Measurements from ENCODE around the gene TBC1D22A.
"Not testable (repeated sequence)": the region's sequence is repeated elsewhere in the genome, so short reads cannot be mapped to it uniquely, and the experiment has no call there.

TBC1D22A gene

GRCh38 chr22:47163856-47164513 lies 401.5 kb downstream of the TBC1D22A start:
- no peak for DNase-seq (ENCODE audit: low read depth)

GRCh38 chr22:47164514-47165337 lies 402.3 kb downstream of the TBC1D22A start:
- no peak for TF ChIP-seq CTCF (IDR thresholded peaks at IDR 0.05; ENCODE audit: insufficient read depth, low read depth, low read length, missing control alignments)
- no peak overlapping the region for H3K4me3 ChIP-seq (ENCODE audit: low read length)
- DNase-seq (ENCODE audit: low read depth), result no peak

More at GRCh38 chr22:47163856-47164513, 401.5 kb downstream of the TBC1D22A start:
- no peak overlapping the region for H3K4me3 ChIP-seq (ENCODE audit: low read length)
- no peak for TF ChIP-seq CTCF (IDR thresholded peaks at IDR 0.05; ENCODE audit: insufficient read depth, low read depth, low read length, missing control alignments)

DNA sequence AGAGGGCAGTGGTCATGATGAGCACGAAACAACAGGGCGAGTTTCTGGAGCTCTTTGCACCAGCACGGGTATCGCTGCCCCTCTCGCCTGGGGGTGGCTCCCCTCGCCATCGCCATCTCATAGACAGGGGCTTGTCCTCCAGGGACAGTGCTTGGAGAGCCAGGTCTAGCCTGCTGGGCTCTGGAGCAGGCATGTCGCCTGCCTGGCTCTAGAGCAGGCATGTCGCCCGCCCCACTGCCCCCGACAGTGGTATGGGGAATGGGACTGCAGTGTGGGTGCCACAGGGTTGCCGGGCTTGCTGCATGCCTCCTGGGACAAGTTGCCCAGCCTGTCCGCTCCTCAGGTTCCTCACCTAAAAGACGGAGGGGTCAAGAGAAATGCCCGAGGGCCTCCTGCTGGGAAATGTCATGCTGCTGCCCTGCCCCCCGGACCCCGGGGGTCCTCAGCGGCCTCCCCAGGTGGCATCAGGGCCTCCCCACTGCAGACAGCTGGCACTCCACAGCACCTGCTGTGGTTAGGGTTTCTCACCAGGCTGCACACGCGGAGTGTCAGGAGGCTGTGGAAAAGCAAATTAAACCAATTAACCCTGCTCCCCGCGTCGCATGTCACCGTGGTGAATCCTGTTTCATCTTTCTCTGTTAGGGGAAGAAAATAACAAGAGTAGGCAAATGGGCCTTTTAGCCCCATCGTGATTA lies 403.0 kb downstream of the TBC1D22A start:
- no peak overlapping the region for H3K4me3 ChIP-seq (ENCODE audit: low read length)
- no peak for DNase-seq (ENCODE audit: low read depth)
- TF ChIP-seq CTCF (IDR thresholded peaks at IDR 0.05; ENCODE audit: insufficient read depth, low read depth, low read length, missing control alignments), result no peak

GRCh38 chr22:47166033-47166404 lies 403.6 kb downstream of the TBC1D22A start:
- TF ChIP-seq CTCF (IDR thresholded peaks at IDR 0.05; ENCODE audit: insufficient read depth, low read depth, low read length, missing control alignments), result no peak
- DNase-seq (ENCODE audit: low read depth), result no peak
- no peak overlapping the region for H3K4me3 ChIP-seq (ENCODE audit: low read length)

GRCh38 chr22:47166446-47167016 lies 404.1 kb downstream of the TBC1D22A start:
- no peak for TF ChIP-seq CTCF (IDR thresholded peaks at IDR 0.05; ENCODE audit: insufficient read depth, low read depth, low read length, missing control alignments)
- no peak overlapping the region for H3K4me3 ChIP-seq (ENCODE audit: low read length)
- DNase-seq (ENCODE audit: low read depth), result no peak

GRCh38 chr22:47167056-47167455 lies 404.6 kb downstream of the TBC1D22A start:
- no peak for TF ChIP-seq CTCF (IDR thresholded peaks at IDR 0.05; ENCODE audit: insufficient read depth, low read depth, low read length, missing control alignments)
- H3K4me3 ChIP-seq (ENCODE audit: low read length), result no peak overlapping the region
- no peak for DNase-seq (ENCODE audit: low read depth)

DNA sequence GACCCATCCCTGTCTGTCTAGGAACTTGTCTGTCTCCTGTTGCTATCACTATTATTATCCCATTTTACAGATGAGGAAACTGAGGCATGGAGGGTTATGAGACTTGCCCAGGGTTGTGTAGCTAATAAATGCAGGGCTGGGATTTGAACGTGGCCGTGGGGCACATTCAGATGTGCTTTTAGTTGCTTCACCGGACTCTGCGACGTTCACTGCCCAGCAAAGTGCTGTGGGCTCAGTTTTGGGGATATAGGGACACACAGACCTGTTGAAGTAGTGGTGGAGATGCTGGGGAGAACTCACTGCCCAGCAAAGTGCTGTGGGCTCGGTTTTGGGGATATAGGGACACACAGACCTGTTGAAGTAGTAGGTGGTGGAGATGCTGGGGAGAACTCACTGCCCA lies 405.5 kb downstream of the TBC1D22A start:
- not testable (repeated sequence) for H3K4me3 ChIP-seq (ENCODE audit: low read length); DNase-seq (ENCODE audit: low read depth)

Data from epithelial cell of esophagus (primary cell).